HCT116 (cell line): ENCODE data around the gene PICK1.

Experiments
- CEBPB ChIP-seq: IDR thresholded peaks from 2 replicates; pipeline ENCODE4 v1.6.1; 2012; ENCODE audit warnings: low read depth
- CTCF ChIP-seq, 3 experiments: fragments of 200-600 bp in 1 of 3; sonication (generic) in 1 of 3; IDR thresholded peaks in 2 of 3; conservative IDR thresholded peaks in 1 of 3; 2 replicates each; pipeline ENCODE4 v1.5.1; 2012 to 2017; ENCODE audit warnings: low read depth in 2 of 3, low read length in 2 of 3, antibody characterized with exemption in 1 of 3, borderline replicate concordance in 1 of 3, control low read depth in 1 of 3, mild to moderate bottlenecking in 1 of 3, mixed read lengths in 1 of 3, mixed run types in 1 of 3, moderate library complexity in 1 of 3; ENCODE audit not compliant: insufficient read depth in 1 of 3
- EZH2 ChIP-seq: fragments of 200-600 bp; sonication (generic); IDR thresholded peaks from 2 replicates; pipeline ENCODE4 v1.6.1; 2017; ENCODE audit warnings: antibody characterized with exemption, mixed run types
- EZH2phosphoT487 ChIP-seq: fragments of 200-600 bp; IDR thresholded peaks from 2 replicates; pipeline ENCODE4 v1.6.1; 2018; ENCODE audit warnings: antibody characterized with exemption, borderline replicate concordance
- POLR2A ChIP-seq: IDR thresholded peaks from 2 replicates; pipeline ENCODE4 v1.7.0; 2011; ENCODE audit warnings: borderline replicate concordance; ENCODE audit not compliant: insufficient read depth, insufficient read length; ENCODE audit errors: extremely low read depth
- REST ChIP-seq: IDR thresholded peaks from 2 replicates; pipeline ENCODE4 v1.6.1; 2012; ENCODE audit warnings: low read depth
- YY1 ChIP-seq: IDR thresholded peaks from 2 replicates; pipeline ENCODE4 v1.6.1; 2011; ENCODE audit warnings: low read length, low read depth, moderate library complexity, mild to moderate bottlenecking; ENCODE audit not compliant: insufficient replicate concordance; ENCODE audit errors: extremely low read depth

- TF ChIP-seq REST (no peak), CTCF (IDR thresholded peaks at IDR 0.05 in 2 of 3, conservative IDR thresholded peaks at IDR 0.05 in 1 of 3; ENCODE audit: borderline replicate concordance in 1 of 3, insufficient read depth in 1 of 3, low read depth in 2 of 3, low read length in 2 of 3) (peak in 2 of 3 experiments; percentile 13 to 22; a peak in 1 of 6 replicates), EZH2phosphoT487 (no peak), POLR2A (no peak), CEBPB (no peak), EZH2 (no peak), YY1 (no peak)
These were observed 39.8 kb upstream of the PICK1 start for GRCh38 chr22:38017272-38017920.
